Activated CD4-positive, alpha-beta T cell treated with anti-CD3 and anti-CD28 coated beads, Interleukin-2, amount 50 U/mL, for 4 hours (primary cell): Measurements from ENCODE around the gene MED17.

Experiments used
- DNase-seq, 2 experiments: peaks; one replicate each; pipeline ENCODE4 v3.0.0-alpha.2; 2020

MED17 gene

DNA sequence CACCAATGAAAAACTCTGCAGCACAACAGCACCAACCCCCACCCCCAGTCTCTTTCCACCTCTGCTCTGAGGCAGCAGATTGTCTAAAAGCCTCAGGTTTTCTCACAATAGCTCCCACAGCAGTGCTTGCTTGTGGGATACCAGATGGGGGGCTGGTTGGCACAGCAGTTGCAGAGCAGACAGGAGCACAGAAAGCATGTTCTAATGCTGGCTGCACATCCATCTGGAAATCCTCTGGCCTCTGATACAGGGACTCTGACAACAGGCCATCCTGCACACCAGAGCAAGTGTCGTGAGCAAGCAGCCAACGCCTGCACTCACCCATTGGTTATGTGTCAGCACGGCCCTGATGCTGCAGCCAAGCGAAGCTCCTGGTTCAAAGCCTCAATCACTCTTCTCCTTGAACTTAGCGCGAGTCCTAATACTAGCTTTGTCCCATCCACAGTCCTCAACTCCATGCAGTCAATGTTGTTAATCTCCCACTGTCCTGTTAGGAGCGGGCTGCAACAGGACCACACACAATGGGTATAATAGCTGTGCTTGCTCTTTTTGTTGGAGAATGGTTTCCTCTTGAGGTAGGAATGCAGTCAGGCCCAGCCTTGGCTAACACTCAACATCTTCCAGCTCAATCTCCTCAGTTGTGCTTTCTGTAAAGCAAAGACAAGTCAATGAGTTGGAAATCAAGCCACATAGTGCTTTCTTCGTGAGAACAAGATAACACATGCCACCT lies 36.0 kb downstream of the MED17 start:
- no peak for DNase-seq

- DNase-seq = no peak
These were observed 36.8 kb downstream of the MED17 start for GRCh38 chr11:93820847-93821246.

DNA sequence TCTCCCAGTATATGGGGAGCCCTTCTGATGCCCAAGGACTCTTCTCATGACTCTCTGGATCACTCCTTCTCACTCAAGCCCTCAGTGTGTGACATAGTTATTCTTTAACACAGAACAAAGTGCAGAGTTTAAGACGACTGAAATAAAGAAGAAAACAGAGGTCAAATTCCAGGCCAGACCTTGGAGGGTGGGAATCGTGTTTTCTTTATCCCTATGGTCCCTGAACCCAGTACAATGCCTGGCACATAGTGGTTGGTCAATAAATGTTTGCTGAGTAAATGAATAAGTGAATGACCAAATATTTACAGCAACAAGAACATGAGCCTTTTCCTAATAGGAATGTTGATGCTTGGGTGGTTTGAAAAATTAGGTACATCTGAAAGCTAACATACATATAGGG lies 37.5 kb downstream of the MED17 start:
- no peak for DNase-seq

GRCh38 chr11:93822359-93822758 lies 38.3 kb downstream of the MED17 start:
- no peak for DNase-seq

DNA sequence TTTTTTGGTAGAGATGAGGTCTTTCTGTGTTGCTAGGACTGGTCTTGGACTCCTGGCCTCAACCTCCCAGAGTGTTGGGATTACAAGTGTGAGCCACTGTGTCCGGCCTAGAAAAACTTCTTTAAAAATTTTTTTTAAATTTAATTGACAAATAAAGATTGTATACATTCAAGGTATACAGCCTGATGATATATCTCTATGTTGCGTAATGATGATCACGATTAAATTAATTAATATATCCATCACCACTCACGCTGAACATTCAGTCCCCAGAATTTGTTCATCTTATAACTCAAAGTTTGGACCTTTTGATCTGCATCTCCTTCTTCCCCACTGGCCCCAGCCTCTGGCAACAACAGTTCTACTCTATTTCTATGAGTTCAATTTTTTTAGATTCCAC lies 39.1 kb downstream of the MED17 start:
- DNase-seq = no peak

GRCh38 chr11:93827363-93827762 lies 43.3 kb downstream of the MED17 start:
- DNase-seq = no peak

DNA sequence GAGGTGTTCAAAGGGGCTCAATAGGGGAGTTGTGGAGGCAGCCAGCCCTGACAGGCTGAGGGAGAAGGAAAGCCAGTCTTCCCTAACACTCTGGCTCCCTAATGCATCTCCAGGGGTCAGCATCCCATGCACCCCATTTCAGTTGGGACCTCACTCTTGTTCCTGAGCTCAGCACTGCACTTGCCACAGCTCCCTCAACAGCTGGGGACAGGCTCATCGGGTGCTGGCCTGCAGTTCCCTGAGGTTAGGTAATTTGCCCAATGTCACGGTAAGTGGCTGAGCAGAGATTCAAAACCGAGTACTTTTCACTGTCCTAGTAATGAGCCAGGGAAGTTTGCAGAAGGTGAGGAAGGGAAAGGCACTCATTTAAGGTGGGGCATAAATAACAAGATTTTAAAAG lies 45.5 kb downstream of the MED17 start:
- DNase-seq = no peak

GRCh38 chr11:93831343-93832127 lies 47.5 kb downstream of the MED17 start:
- DNase-seq = no peak

- DNase-seq = no peak
These were observed 48.7 kb downstream of the MED17 start for GRCh38 chr11:93832780-93833179.

- DNase-seq = no peak
These were observed 54.9 kb downstream of the MED17 start for GRCh38 chr11:93838967-93839366.

DNA sequence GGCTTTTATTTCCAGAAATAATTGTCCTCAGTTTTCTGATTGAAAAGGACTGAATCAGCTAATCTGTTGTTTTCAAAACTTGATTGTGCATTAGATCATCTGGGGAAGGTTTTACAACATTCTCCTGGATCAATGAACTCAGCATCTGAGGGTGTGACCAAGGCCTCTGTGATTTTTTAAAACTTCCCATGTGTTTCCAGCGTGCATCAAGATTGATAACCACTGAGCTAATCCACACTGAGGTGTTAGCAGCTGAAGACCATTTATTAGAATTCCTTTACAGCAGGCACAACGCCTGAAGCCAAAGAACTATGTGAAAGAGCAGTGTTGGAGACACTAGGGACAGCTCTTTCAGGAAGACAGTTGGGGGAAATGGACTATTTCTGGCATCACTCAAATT lies 56.1 kb downstream of the MED17 start:
- DNase-seq = no peak

DNA sequence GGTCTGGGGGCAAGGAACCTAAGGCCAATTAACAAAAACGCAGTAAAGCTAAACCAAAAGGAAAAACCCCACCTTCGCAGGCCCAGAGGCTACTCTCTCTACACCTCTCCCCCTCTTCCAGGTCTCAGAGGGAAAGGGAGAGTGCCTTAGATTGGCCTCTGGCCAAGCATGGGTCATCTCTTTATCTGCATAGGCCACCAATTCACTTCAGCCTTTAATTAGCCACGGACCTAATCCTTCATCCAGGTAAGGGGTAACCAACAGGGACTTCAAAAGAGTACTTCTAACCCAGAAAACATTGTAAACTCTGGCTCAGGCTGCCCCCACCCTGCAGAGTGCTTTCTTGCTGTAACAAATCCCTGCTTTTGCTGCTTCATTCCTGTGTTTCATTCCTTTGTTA lies 56.9 kb downstream of the MED17 start:
- no peak for DNase-seq

DNA sequence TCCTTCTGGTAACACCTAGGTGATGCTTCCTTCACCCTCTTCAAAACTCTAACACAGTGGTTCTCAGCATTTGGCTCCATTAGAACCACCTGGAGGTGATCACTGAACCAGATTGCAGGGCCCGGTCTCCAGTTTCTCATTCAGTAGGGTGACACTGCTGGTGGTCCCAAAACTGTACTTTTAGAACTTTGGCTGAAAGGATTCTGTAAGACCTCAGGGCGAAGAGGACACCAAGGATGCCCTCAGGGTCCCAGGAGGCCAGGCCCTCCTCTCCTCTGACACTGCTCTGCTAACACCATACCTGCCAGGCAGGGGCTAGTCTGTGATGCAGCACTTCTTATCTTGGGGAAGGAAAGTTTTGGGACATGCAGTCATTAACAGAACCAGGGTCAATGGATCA lies 57.4 kb downstream of the MED17 start:
- DNase-seq = no peak

- no peak for DNase-seq
These were observed 58.0 kb downstream of the MED17 start for GRCh38 chr11:93842034-93842433.

DNA sequence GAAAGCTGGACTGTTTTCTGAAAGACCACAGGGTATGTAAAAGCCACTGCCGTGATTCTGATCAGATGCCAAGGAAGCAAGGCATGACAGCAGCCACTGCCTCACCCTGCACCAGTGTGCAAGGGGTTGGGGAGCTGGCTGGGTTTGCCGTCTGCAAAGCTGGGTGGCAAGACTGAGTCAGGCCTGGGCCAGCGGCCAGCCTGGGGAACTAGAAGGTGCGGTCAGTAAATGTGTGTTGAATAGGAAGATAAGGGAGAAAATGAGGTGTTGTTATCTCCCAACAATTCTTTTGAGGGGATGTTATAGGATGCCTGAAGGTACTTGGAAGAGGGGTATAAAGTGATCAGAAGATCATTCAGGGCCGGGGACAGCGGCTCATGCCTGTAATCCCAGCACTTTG lies 58.4 kb downstream of the MED17 start:
- no peak for DNase-seq

- DNase-seq = no peak
These were observed 59.8 kb downstream of the MED17 start for GRCh38 chr11:93843906-93844305.

GRCh38 chr11:93844568-93844967 lies 60.5 kb downstream of the MED17 start:
- no peak for DNase-seq

- DNase-seq = no peak
These were observed 61.4 kb downstream of the MED17 start for GRCh38 chr11:93845181-93846092.

DNA sequence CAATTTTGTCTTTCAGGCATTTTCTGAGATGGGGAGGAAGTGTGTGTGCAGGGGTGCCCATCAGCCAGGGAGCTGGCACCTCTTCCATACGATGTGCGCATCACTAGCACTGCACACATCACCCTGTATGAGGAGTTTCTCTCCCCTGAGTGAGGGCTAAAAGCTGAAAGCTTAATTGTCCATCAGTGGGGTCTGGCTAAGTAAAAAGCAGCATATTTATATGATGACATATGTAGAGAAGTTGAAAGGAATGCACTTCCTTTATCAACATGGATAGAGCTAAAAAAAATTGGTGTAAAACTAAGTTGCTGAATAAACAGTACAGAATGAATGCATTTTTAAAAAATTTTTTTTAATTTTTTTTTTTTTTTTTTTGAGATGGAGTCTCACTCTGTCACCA lies 62.3 kb downstream of the MED17 start:
- DNase-seq = no peak

DNA sequence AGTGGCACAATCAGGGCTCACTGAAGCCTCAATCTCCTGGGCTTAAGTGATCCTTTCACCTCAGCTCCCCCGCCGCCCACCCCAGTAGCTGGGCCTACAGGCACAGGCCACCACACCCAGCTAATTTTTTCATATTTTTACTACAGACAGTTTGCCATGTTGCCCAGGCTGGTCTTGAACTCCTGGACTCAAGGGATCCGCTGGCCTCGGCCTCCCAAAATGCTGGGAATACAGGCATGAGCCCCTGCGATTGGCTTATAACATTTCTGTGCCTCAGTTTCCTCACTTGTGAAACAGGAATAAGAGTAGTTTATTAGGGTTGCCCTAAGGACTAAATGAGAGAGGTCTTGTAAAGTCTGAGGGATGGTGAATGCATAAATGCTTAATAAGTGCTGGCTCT lies 65.1 kb downstream of the MED17 start:
- DNase-seq = no peak

DNA sequence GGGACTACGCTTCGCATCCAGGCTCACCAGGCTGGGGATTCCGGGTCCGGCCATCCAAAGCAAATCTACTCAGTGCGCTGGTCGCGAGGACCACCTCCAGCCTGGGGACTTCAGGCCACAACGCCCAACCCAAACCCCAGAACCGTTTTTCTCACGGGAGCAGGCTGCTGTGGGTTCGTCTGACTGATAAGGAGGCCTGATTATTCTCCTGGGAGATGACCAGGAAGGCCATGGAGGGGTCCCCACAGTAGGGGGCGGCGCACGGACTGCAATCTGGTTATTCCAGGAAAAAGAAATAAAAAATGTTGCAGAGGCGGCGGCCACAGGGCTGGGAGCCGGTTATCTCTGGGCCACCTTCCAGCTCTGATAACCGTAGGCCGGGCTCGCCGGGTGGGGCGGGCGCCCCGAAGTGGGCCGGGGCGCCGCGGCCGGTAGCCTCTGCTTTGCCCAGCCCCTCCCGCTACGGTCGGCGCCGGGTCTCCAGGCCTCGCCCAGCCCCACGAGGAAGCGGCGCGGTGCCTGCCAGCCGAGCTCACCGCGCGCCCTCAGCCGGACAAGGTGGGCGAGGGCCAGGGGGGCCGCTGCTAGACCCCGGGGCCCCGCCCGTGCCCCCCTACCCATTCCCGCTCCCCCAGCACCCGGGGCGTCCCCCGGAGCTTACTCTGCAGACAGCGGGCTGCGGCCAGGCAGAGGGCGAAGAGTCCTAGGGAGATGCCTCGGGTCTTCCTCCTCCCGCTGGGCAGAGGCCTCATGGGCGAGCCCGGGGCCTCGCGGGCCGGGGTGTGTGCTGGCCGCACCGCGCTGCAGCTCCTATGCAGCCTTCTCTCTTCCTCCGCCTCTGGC lies 65.9 kb downstream of the MED17 start:
- DNase-seq = no peak

GRCh38 chr11:93850594-93851018 lies 66.5 kb downstream of the MED17 start, which contains the start of gene VSTM5:
Gene VSTM5 (minus strand): TSS chr11:93850618. CDS start chr11:93850502, 116 bp downstream.
- no peak for DNase-seq
